OCI-LY3 (cell line): Measurements from ENCODE around the gene CRTC3.

Source experiments
- EZH2phosphoT487 ChIP-seq: fragments of 200-600 bp; shearing (Covaris generic); IDR thresholded peaks from 2 replicates; pipeline ENCODE4 v1.6.1; 2018; ENCODE audit warnings: antibody characterized with exemption, mixed run types, low read depth
- TF ChIP-seq, protein P1 (sequence below): fragments of 200-600, 300-600 bp; sonication (generic); IDR thresholded peaks from 2 replicates; pipeline ENCODE4 v1.5.1; 2014; ENCODE audit warnings: antibody characterized with exemption, low read length, low read depth

GRCh38 chr15:90588427-90588826 is 58.7 kb downstream of the CRTC3 start:
- TF ChIP-seq, protein P1, sequence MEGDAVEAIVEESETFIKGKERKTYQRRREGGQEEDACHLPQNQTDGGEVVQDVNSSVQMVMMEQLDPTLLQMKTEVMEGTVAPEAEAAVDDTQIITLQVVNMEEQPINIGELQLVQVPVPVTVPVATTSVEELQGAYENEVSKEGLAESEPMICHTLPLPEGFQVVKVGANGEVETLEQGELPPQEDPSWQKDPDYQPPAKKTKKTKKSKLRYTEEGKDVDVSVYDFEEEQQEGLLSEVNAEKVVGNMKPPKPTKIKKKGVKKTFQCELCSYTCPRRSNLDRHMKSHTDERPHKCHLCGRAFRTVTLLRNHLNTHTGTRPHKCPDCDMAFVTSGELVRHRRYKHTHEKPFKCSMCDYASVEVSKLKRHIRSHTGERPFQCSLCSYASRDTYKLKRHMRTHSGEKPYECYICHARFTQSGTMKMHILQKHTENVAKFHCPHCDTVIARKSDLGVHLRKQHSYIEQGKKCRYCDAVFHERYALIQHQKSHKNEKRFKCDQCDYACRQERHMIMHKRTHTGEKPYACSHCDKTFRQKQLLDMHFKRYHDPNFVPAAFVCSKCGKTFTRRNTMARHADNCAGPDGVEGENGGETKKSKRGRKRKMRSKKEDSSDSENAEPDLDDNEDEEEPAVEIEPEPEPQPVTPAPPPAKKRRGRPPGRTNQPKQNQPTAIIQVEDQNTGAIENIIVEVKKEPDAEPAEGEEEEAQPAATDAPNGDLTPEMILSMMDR = no peak
- no peak for TF ChIP-seq EZH2phosphoT487
